Measurements from ENCODE around the gene FUT2.

Gene FUT2

DNA sequence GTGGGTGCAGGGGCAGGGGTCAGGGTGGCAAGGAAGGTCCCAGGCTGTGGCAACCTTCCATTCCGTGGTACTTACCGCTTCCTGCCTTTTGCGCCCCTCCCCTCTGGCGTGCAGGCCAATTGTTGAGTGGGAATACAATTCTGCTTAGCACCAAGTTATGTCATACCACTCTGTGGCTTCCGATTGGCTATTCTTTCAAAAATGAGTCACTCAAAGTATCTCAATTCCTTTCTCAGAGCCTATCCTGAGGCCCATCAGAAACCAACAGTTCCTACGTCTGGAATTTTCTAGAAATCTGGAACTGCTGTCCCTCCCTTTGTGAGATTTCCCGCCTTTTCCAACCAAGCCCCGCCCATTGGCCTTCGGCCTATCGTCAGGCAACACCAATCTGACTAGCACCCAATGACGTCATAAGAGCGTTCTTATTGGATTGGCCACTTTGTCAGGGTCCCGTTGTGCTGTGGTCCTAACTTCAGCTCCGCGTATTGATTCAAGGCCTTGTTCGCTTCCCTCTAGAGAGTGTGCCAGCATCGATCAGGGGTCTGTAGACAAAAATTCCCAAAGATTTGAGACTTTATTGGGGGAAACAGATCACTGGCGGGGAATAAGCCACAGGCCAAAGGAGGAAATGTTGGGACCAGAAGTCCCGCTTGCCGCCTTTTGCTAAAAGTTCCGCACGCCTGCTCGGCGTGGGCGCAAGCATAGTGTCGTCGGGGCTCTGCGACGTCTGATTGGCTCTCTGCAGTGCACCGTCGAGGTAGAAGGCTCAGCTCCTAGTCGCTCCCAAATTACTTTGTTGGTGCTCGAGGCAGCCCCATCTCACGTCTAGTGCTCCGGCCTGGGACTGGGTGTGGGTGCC, 34.7 kb upstream of the FUT2 start:
- ATAC-seq, result peak; percentile 95
- TF ChIP-seq, protein P1, sequence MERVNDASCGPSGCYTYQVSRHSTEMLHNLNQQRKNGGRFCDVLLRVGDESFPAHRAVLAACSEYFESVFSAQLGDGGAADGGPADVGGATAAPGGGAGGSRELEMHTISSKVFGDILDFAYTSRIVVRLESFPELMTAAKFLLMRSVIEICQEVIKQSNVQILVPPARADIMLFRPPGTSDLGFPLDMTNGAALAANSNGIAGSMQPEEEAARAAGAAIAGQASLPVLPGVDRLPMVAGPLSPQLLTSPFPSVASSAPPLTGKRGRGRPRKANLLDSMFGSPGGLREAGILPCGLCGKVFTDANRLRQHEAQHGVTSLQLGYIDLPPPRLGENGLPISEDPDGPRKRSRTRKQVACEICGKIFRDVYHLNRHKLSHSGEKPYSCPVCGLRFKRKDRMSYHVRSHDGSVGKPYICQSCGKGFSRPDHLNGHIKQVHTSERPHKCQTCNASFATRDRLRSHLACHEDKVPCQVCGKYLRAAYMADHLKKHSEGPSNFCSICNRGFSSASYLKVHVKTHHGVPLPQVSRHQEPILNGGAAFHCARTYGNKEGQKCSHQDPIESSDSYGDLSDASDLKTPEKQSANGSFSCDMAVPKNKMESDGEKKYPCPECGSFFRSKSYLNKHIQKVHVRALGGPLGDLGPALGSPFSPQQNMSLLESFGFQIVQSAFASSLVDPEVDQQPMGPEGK (CRISPR knock-in tag; IDR thresholded peaks at IDR 0.05; ENCODE audit: borderline replicate concordance), result no peak
- TF ChIP-seq, protein P2, sequence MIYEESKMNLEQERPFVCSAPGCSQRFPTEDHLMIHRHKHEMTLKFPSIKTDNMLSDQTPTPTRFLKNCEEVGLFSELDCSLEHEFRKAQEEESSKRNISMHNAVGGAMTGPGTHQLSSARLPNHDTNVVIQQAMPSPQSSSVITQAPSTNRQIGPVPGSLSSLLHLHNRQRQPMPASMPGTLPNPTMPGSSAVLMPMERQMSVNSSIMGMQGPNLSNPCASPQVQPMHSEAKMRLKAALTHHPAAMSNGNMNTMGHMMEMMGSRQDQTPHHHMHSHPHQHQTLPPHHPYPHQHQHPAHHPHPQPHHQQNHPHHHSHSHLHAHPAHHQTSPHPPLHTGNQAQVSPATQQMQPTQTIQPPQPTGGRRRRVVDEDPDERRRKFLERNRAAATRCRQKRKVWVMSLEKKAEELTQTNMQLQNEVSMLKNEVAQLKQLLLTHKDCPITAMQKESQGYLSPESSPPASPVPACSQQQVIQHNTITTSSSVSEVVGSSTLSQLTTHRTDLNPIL (CRISPR knock-in tag; IDR thresholded peaks at IDR 0.05; ENCODE audit: low read depth), result no peak

DNA sequence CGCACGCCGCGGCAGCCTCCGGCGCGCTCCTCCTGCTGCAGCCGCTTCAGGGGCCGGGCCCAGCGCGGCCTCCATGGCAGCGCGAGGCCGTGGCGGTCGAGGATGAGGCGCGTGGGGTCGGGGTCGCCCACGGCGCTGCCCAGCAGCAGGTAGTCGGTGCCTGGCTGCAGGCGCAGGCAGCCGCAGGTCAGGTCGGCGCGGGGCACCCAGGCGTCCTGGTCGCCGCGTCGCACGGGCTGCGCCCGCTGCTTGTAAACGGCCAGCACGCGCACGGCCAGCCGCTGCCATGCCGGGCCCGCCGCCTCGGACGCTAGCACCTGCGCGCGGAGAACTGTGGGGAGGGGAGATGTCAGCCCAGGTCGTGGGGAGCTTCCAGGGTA, 34.1 kb upstream of the FUT2 start:
- no peak for ATAC-seq
- no peak for TF ChIP-seq ARNTL (CRISPR knock-in tag; IDR thresholded peaks at IDR 0.05; ENCODE audit: borderline replicate concordance, low read depth)
- TF ChIP-seq ZNF565 (CRISPR knock-in tag; conservative IDR thresholded peaks at IDR 0.05; ENCODE audit: low read depth), result no peak
- TF ChIP-seq, protein P3, sequence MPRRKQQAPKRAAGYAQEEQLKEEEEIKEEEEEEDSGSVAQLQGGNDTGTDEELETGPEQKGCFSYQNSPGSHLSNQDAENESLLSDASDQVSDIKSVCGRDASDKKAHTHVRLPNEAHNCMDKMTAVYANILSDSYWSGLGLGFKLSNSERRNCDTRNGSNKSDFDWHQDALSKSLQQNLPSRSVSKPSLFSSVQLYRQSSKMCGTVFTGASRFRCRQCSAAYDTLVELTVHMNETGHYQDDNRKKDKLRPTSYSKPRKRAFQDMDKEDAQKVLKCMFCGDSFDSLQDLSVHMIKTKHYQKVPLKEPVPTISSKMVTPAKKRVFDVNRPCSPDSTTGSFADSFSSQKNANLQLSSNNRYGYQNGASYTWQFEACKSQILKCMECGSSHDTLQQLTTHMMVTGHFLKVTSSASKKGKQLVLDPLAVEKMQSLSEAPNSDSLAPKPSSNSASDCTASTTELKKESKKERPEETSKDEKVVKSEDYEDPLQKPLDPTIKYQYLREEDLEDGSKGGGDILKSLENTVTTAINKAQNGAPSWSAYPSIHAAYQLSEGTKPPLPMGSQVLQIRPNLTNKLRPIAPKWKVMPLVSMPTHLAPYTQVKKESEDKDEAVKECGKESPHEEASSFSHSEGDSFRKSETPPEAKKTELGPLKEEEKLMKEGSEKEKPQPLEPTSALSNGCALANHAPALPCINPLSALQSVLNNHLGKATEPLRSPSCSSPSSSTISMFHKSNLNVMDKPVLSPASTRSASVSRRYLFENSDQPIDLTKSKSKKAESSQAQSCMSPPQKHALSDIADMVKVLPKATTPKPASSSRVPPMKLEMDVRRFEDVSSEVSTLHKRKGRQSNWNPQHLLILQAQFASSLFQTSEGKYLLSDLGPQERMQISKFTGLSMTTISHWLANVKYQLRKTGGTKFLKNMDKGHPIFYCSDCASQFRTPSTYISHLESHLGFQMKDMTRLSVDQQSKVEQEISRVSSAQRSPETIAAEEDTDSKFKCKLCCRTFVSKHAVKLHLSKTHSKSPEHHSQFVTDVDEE (CRISPR knock-in tag; IDR thresholded peaks at IDR 0.05), result no peak
- no peak for TF ChIP-seq ZFP3 (CRISPR knock-in tag; IDR thresholded peaks at IDR 0.05)
- TF ChIP-seq ESRRG (CRISPR knock-in tag; IDR thresholded peaks at IDR 0.05), result no peak
- TF ChIP-seq ISL1 (CRISPR knock-in tag; IDR thresholded peaks at IDR 0.05), result no peak
- TF ChIP-seq ZNF70 (CRISPR knock-in tag; IDR thresholded peaks at IDR 0.05), result no peak
- TF ChIP-seq, protein P2 (CRISPR knock-in tag; IDR thresholded peaks at IDR 0.05; ENCODE audit: low read depth), result no peak
- TF ChIP-seq CSDC2 (CRISPR knock-in tag; IDR thresholded peaks at IDR 0.05), result no peak
- no peak for TF ChIP-seq ZC3H10 (CRISPR knock-in tag; IDR thresholded peaks at IDR 0.05)
- no peak for TF ChIP-seq RARB (CRISPR knock-in tag; IDR thresholded peaks at IDR 0.05)
- TF ChIP-seq ZNF8 (CRISPR knock-in tag; IDR thresholded peaks at IDR 0.05), result no peak
- TF ChIP-seq, protein P4, sequence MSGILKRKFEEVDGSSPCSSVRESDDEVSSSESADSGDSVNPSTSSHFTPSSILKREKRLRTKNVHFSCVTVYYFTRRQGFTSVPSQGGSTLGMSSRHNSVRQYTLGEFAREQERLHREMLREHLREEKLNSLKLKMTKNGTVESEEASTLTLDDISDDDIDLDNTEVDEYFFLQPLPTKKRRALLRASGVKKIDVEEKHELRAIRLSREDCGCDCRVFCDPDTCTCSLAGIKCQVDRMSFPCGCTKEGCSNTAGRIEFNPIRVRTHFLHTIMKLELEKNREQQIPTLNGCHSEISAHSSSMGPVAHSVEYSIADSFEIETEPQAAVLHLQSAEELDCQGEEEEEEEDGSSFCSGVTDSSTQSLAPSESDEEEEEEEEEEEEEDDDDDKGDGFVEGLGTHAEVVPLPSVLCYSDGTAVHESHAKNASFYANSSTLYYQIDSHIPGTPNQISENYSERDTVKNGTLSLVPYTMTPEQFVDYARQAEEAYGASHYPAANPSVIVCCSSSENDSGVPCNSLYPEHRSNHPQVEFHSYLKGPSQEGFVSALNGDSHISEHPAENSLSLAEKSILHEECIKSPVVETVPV (CRISPR knock-in tag; IDR thresholded peaks at IDR 0.05), result no peak
- TF ChIP-seq, protein P5, sequence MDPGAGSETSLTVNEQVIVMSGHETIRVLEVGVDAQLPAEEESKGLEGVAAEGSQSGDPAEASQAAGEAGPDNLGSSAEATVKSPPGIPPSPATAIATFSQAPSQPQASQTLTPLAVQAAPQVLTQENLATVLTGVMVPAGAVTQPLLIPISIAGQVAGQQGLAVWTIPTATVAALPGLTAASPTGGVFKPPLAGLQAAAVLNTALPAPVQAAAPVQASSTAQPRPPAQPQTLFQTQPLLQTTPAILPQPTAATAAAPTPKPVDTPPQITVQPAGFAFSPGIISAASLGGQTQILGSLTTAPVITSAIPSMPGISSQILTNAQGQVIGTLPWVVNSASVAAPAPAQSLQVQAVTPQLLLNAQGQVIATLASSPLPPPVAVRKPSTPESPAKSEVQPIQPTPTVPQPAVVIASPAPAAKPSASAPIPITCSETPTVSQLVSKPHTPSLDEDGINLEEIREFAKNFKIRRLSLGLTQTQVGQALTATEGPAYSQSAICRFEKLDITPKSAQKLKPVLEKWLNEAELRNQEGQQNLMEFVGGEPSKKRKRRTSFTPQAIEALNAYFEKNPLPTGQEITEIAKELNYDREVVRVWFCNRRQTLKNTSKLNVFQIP (CRISPR knock-in tag; IDR thresholded peaks at IDR 0.05; ENCODE audit: borderline replicate concordance, low read depth), result no peak
- TF ChIP-seq ZFP30 (CRISPR knock-in tag; IDR thresholded peaks at IDR 0.05), result no peak

DNA sequence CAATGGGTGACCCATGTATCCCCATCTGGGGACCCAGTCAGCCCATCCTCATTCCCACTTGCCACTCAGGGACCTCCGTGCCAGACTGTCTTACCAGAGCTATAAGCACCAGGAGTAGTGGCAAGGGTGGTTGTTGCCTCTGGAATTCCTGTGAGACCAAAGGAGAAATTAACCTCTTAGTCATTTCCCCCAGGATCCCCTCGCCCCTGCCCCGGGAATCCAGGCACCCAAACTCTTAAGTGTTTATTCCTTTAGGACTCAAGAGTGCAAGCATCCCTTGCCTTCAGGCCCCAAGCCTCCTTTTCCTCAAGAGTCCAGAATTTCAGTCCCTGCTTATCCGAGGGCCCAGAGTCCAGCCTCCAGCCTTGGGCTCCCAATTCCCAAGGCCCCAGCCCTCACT, 32.1 kb upstream of the FUT2 start:
- ATAC-seq, result no peak
- no peak for TF ChIP-seq ARNTL (CRISPR knock-in tag; IDR thresholded peaks at IDR 0.05; ENCODE audit: borderline replicate concordance, low read depth)
- TF ChIP-seq, protein P3 (CRISPR knock-in tag; IDR thresholded peaks at IDR 0.05), result no peak
- TF ChIP-seq TOX (CRISPR knock-in tag; IDR thresholded peaks at IDR 0.05; ENCODE audit: borderline replicate concordance), result no peak
- no peak for TF ChIP-seq SNAI2 (CRISPR knock-in tag; IDR thresholded peaks at IDR 0.05)
- no peak for TF ChIP-seq OSR1 (CRISPR knock-in tag; IDR thresholded peaks at IDR 0.05)
- TF ChIP-seq RARB (CRISPR knock-in tag; IDR thresholded peaks at IDR 0.05), result no peak
- TF ChIP-seq ZC3H10 (CRISPR knock-in tag; IDR thresholded peaks at IDR 0.05), result no peak
- no peak for TF ChIP-seq TCF4 (CRISPR knock-in tag; IDR thresholded peaks at IDR 0.05; ENCODE audit: borderline replicate concordance)
- TF ChIP-seq, protein P2 (CRISPR knock-in tag; IDR thresholded peaks at IDR 0.05; ENCODE audit: low read depth), result no peak

Measured in SK-N-SH treated with all-trans-retinoic acid at 6 μM for 48 hours (cell line).